Measurements from ENCODE around the gene RNGTT.

The RNGTT gene

GRCh38 chr6:88665131-88665530 is 298.3 kb downstream of the RNGTT start:
- H3K4me3 ChIP-seq (ENCODE audit: low read depth, low read length) = no peak overlapping the region
- TF ChIP-seq CTCF (conservative IDR thresholded peaks at IDR 0.05; ENCODE audit: low read depth, low read length) = no peak
- no peak for DNase-seq (ENCODE audit: low read depth)

GRCh38 chr6:88663801-88664200 is 299.6 kb downstream of the RNGTT start:
- no peak for DNase-seq (ENCODE audit: low read depth)
- no peak overlapping the region for H3K4me3 ChIP-seq (ENCODE audit: low read depth, low read length)
- no peak for TF ChIP-seq CTCF (conservative IDR thresholded peaks at IDR 0.05; ENCODE audit: low read depth, low read length)

- no peak for DNase-seq (ENCODE audit: low read depth)
- no peak overlapping the region for H3K4me3 ChIP-seq (ENCODE audit: low read depth, low read length)
- no peak for TF ChIP-seq CTCF (conservative IDR thresholded peaks at IDR 0.05; ENCODE audit: low read depth, low read length)
These were observed 300.7 kb downstream of the RNGTT start for GRCh38 chr6:88662653-88663174.

GRCh38 chr6:88662163-88662580 is 301.2 kb downstream of the RNGTT start:
- TF ChIP-seq CTCF (conservative IDR thresholded peaks at IDR 0.05; ENCODE audit: low read depth, low read length) = no peak
- DNase-seq (ENCODE audit: low read depth) = no peak
- H3K4me3 ChIP-seq (ENCODE audit: low read depth, low read length) = no peak overlapping the region

GRCh38 chr6:88661136-88661535 is 302.3 kb downstream of the RNGTT start:
- TF ChIP-seq CTCF (conservative IDR thresholded peaks at IDR 0.05; ENCODE audit: low read depth, low read length) = no peak
- DNase-seq (ENCODE audit: low read depth) = no peak
- no peak overlapping the region for H3K4me3 ChIP-seq (ENCODE audit: low read depth, low read length)

GRCh38 chr6:88655586-88655985 is 307.8 kb downstream of the RNGTT start:
- TF ChIP-seq CTCF (conservative IDR thresholded peaks at IDR 0.05; ENCODE audit: low read depth, low read length) = no peak

GRCh38 chr6:88653936-88654335 is 309.5 kb downstream of the RNGTT start:
- no peak for TF ChIP-seq CTCF (conservative IDR thresholded peaks at IDR 0.05; ENCODE audit: low read depth, low read length)
- no peak for DNase-seq (ENCODE audit: low read depth)
- no peak overlapping the region for H3K4me3 ChIP-seq (ENCODE audit: low read depth, low read length)

More at GRCh38 chr6:88655586-88655985, 307.8 kb downstream of the RNGTT start:
- no peak overlapping the region for H3K4me3 ChIP-seq (ENCODE audit: low read depth, low read length)
- no peak for DNase-seq (ENCODE audit: low read depth)
